ENCODE measurements around the gene SLC6A18. TPM values are rescaled to one million over a fixed set of nuclear protein-coding genes. Genes with fewer than 3 reads are reported as not detected.

SLC6A18 gene
- total RNA-seq, 2 donors from 2014 or later: not detected

GRCh38 chr5:1278216-1278615 lies 53.0 kb downstream of the SLC6A18 start:
- no peaks in the 10 kb centered on the region for H3K36me3 ChIP-seq
- no peak for TF ChIP-seq CTCF (IDR thresholded peaks at IDR 0.05)
- no peak for DNase-seq (ENCODE audit: low spot score)
- H3K4me1 ChIP-seq: no peaks in the 10 kb centered on the region
- no peaks in the 10 kb centered on the region for H3K9me3 ChIP-seq
- no peaks in the 10 kb centered on the region for H3K27me3 ChIP-seq
- H3K4me3 ChIP-seq: no peak overlapping the region
- no peak overlapping the region for H3K27ac ChIP-seq

- TF ChIP-seq CTCF (IDR thresholded peaks at IDR 0.05): no peak
- DNase-seq (ENCODE audit: low spot score): no peak
- no peaks in the 10 kb centered on the region for H3K36me3 ChIP-seq
- no peaks in the 10 kb centered on the region for H3K9me3 ChIP-seq
- H3K27ac ChIP-seq: no peak overlapping the region
- H3K4me1 ChIP-seq: no peaks in the 10 kb centered on the region
- no peaks in the 10 kb centered on the region for H3K27me3 ChIP-seq
- no peak overlapping the region for H3K4me3 ChIP-seq
Measured at GRCh38 chr5:1278656-1279442, 53.7 kb downstream of the SLC6A18 start.

GRCh38 chr5:1279443-1280151 lies 54.4 kb downstream of the SLC6A18 start:
- no peaks in the 10 kb centered on the region for H3K36me3 ChIP-seq
- no peak overlapping the region for H3K4me3 ChIP-seq
- H3K27me3 ChIP-seq: no peaks in the 10 kb centered on the region
- TF ChIP-seq CTCF (IDR thresholded peaks at IDR 0.05): no peak
- no peak overlapping the region for H3K27ac ChIP-seq
- DNase-seq (ENCODE audit: low spot score): no peak
- H3K4me1 ChIP-seq: no peaks in the 10 kb centered on the region
- no peaks in the 10 kb centered on the region for H3K9me3 ChIP-seq

GRCh38 chr5:1280177-1281037 lies 55.2 kb downstream of the SLC6A18 start:
- no peak for TF ChIP-seq CTCF (IDR thresholded peaks at IDR 0.05)
- no peaks in the 10 kb centered on the region for H3K4me1 ChIP-seq
- no peak for DNase-seq (ENCODE audit: low spot score)

GRCh38 chr5:1281038-1281882 lies 56.1 kb downstream of the SLC6A18 start:
- H3K27ac ChIP-seq: no peak overlapping the region
- TF ChIP-seq CTCF (IDR thresholded peaks at IDR 0.05): no peak

More at GRCh38 chr5:1280177-1281037, 55.2 kb downstream of the SLC6A18 start:
- Histone ChIP-seq H3K36me3 (no peaks in the 10 kb centered on the region), H3K9me3 (no peaks in the 10 kb centered on the region), H3K4me3 (no peak overlapping the region), H3K27me3 (no peaks in the 10 kb centered on the region), H3K27ac (no peak overlapping the region)

More at GRCh38 chr5:1281038-1281882, 56.1 kb downstream of the SLC6A18 start:
- Histone ChIP-seq H3K9me3 (no peaks in the 10 kb centered on the region), H3K4me3 (no peak overlapping the region), H3K27me3 (no peaks in the 10 kb centered on the region), H3K4me1 (no peaks in the 10 kb centered on the region), H3K36me3 (no peaks in the 10 kb centered on the region)
- no peak for DNase-seq (ENCODE audit: low spot score)
